Measurements from ENCODE around the gene MIB1.

The MIB1 gene

DNA sequence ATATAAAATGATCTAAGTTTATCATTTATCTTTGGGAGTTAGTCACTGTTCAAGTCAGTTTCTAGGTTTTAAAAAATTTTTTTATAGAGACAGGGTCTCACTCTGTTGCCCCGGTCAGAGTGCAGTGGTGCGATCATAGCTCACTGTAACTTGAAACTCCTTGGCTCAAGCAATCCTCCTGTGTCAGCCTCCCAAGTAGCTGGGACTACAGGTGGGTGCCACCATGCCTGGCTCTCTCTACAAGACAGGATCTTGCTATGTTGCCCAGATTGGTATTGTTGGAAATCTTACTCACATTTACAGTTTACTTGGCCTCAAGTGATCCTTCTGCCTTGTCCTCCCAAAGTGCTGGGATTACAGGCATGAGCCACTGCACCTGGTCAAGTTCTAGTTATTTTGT is 74.5 kb downstream of the MIB1 start:
- DNase-seq (ENCODE audit: low read depth in 2 of 2), result no peak

DNA sequence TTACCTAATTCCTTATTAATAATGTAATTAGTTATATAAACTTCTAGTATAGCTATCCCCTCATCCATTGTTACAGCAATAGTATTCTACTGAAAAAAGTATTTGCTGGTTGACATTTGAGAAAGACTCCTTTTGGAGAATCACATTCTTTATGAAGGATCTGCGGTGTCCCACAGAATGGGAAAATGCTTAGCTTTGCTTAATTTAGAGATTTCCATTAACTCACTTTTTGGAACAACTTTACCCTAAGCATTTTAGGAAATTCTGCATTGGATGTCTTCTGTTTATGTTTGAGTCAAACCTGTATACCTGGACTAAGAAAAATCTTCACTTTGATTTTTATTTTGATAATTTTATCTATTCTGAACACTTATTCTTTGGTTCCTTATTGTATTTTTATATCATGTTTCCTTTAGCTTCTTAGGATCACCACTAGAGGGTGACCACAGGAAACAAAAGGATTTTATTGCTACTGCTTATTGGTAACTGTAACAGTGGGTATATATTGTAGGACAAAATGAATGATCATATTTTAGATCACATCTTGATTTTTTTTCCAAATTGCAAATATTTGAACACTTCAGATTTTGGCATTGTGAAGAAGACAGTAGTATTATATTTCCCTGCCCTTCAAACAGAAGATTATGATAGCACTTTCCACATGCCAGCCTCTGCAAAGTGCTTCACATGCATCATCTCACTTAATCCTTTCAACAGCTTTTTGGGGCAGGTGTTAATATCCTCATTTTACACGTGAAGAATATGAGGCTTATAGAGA is 79.6 kb downstream of the MIB1 start:
- DNase-seq (ENCODE audit: low read depth in 2 of 2), result no peak

DNA sequence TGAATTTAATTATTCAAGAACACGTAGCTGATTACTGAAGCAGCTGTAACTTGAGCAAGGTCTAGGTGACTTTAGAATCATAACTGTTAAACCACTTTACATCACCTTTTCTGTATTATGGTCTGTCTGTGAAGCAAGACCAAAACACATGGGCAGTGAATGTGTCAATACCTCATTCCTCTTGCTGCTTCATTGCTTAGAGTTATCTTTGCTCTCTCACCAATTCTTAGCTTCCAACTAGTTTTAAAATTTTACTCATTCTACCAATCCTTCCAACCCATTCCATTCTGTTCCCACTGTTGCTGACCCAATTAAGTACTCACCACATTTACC is 80.2 kb downstream of the MIB1 start:
- no peak for DNase-seq (ENCODE audit: low read depth in 2 of 2)

DNA sequence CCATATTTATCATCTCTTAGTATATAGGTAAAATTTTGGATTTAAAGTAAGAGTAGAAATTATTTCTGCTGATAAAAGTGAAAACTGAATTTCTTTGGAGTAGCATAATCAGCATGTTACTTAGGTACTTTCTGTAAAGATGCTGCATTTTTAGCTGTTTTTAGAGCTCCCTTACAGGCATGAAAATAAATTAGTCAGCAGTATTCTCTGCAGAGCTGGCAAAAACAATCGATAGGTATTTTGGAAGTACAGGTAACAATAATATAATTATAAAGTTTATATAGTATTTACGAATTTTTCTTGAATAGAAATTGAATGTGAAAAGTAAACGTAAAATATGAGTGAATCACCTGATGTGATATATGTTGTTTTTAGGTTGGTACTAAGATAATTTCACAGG is 83.3 kb downstream of the MIB1 start:
- no peak for DNase-seq (ENCODE audit: low read depth in 2 of 2)

DNA sequence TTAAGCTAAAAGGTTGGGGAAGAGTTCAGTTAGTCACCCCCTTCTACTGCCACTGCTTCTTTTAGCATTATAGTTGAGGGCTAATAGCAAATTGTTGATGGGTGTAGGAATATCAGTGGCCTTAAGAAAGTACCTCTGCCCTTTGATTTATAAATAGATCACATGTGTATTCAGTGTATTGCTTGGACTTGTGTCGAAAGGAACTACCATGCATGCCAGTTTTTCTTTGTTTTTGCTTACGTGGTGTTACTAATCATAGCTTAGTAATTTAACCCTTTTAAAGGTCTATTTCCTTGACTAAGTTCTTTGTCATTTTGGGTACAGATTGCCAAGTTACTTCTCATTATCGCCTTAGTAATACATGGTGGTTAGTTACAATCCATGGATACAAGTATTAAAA is 85.6 kb downstream of the MIB1 start:
- no peak for DNase-seq (ENCODE audit: low read depth in 2 of 2)

DNA sequence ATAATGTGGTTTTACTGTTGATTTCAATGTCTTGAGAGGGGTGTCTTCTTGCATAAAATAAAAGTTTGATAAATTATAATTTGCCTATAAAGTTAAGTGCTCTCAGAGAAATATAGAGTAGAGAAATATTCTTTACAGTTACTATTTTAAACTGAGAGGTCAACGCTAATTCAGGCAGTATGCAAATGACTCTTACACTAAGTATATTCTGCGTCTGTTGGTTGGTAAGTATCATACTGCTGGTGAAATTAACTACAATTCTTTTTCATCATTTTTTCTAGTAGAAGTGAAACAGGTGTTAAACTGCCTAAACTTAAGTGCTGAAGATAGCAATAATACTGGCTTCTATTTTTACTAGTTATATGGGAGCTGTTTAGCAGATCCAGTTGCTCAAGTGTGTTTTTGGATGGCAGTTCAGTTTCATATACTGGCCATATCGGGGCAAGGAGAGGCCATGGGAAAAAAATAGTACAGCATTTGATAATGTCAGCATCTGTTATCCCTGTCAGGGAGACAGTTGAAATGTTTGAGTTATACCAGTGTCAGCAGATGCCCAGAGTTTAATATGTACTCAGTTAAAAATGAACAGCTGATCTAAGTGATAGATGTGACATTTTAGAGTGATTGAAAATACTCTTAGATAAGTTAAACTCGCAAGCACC is 86.2 kb downstream of the MIB1 start:
- DNase-seq (ENCODE audit: low read depth in 2 of 2), result no peak

DNA sequence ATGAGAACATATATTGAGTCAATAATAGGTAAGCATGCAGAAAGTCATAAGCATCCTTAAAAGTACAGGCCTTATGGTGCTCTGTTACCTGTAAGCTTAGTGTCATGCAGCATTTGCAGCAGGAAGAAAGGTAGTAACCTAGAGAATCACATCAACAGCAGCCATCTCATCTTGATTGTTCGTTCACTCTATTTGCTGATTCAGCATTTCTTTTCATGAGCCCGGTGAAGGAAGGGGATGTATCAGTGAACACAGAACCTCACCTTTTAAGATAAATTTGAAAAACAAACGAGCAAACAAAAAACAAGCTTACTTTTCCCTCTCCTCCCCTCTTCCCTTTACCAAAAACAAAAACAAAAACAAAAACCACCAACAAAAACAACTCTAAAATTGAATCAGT is 89.9 kb downstream of the MIB1 start:
- no peak for DNase-seq (ENCODE audit: low read depth in 2 of 2)

DNA sequence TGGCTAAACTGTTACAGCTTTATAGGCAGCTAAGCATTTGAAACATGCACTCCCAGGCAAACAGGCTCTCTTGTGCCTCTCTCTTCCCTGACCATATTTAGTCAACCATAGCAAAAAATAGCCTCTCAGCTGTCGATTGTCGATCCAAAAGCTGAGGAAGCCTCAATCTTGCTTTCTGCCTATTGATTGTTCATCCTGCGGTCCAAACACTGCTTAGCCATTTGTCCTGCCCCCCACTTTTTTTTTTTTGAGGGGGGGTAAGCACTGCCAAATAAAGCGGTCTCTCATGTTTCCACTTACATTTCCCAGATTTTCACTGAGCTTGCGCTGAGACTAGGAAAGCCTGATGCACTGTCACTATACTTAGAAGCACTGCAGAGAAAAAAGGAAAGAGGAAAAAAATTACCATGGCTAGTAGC is 90.8 kb downstream of the MIB1 start:
- no peak for DNase-seq (ENCODE audit: low read depth in 2 of 2)

DNA sequence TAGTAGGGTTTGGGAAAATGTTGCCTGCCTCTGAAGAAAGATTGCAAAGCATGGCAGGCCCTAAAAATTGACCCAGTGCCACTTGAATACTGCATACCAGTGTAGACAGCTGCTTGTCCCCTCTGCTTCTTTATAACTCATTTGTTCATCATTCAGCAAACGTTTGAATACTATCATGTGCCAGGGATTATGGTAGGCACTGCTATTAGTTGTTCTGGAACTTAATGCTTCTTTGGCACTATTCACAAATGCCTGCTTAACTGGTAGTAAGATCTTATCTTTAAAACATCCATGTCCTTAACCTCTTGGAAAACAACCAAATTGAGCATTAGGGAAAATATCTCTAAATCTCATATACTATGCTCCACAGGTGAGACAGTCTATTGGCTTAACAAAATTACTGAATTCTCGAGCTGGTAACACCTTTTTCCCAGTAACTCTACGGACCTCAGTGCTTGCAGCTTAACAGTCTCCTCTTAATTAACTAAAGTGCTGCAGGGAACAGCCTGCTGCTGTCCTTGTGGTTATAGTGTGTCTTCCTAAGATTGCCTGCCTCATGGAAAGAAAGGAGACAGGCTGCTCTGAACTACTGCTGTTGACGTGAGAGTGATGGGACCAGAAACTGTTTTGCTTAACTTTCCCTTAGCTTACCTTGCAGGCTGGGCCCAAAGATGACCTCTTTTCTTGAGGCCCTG is 93.2 kb downstream of the MIB1 start:
- no peak for DNase-seq (ENCODE audit: low read depth in 2 of 2)

DNA sequence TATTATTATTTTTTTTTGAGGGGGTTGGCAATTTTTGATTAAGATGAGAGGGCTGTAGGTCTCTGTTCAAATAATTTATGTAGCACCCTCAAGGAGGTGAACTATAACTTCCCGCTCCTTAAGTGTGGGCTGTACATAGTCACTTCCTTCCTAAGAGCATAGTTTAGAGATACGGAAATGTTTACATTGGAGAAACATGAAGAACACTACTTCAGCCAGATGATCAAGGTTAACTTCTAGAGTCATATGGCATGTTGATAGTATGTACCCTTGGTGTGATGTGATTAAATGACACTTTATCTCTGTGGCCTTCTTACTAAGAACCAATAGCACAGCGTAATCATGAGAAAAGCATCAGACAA is 93.7 kb downstream of the MIB1 start:
- DNase-seq (ENCODE audit: low read depth in 2 of 2), result no peak

DNA sequence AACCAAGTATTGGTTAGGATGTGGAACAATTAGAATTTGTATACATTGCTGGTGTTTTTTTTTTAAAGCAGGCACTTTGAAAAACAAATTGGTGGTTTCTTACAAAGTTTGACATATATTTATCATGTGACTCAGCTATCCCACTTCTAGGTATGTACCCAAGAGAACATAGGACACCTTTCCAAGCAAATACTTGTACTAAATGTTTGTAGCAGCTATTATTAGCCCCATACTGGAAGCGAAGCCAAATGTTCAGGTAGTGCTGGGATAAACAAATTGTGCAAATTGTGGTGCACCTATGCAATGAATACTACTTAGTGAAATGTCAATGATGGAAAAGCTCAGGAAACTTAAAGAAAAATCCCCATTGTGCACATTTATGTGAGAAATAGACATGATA is 101.0 kb downstream of the MIB1 start:
- no peak for DNase-seq (ENCODE audit: low read depth in 2 of 2)

DNA sequence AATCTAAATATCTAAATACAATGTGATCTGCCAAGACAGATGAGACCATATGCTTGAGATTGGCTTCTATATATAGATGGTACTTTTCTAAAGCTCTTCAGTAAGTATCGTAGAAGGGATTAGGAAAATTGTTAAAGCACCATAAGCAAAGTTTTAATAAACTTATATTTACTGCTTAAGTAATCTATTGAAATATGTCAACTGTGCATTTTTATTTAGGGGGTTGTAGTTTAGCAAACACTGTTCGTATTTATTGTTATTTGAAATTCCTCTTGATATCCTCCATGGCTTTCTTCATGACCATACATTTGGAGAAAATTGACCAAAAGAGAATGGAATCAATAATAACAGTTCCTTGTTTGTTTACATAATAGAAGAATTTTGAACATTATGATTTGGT is 102.7 kb downstream of the MIB1 start:
- no peak for DNase-seq (ENCODE audit: low read depth in 2 of 2)

DNA sequence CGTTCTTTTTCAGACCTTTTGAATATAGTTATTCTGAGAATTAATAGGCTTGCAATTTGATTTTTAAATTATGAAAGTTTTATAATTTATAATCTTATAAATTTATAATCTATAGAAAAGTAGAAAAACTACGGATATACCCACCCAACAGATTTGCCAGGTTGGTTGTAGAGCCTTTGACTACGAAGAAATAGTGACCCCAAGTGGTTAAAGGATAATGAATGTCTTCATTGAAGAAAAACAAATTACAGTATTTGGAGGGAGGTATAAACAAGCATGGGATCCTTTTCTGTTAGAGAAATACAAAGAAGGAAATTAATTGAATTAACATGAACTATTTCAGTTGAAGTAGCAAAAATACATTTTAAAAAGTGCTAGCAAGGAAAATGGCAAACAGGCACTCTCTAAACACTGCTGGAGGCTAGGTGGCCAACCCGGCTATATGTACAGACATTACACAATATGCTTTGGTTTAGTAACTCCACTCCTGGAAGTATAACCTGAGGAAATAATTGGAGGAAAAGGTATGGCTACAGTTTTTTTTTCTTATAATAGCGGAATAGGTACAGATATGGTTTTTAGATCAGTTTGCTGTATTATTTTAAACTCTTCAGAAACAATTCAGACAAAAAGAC is 110.9 kb downstream of the MIB1 start:
- DNase-seq (ENCODE audit: low read depth in 2 of 2), result no peak

DNA sequence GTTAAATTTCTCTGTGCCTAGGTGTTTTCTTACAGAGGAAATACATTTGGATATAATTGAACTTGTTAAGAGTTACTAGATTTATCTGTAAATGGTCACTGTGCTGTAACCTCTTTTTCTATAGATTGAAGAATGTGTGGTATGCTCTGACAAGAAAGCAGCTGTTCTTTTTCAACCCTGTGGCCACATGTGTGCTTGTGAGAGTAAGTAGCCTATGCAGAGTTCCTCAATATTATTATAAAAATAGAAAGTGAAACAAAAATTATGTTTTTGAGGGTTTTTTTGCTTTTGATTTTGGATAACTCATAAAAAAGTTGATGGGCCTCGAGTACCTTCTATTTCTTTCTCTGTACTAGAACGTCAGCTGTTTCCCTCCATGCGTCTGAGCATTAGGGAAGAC is 112.4 kb downstream of the MIB1 start:
- no peak for DNase-seq (ENCODE audit: low read depth in 2 of 2)

DNA sequence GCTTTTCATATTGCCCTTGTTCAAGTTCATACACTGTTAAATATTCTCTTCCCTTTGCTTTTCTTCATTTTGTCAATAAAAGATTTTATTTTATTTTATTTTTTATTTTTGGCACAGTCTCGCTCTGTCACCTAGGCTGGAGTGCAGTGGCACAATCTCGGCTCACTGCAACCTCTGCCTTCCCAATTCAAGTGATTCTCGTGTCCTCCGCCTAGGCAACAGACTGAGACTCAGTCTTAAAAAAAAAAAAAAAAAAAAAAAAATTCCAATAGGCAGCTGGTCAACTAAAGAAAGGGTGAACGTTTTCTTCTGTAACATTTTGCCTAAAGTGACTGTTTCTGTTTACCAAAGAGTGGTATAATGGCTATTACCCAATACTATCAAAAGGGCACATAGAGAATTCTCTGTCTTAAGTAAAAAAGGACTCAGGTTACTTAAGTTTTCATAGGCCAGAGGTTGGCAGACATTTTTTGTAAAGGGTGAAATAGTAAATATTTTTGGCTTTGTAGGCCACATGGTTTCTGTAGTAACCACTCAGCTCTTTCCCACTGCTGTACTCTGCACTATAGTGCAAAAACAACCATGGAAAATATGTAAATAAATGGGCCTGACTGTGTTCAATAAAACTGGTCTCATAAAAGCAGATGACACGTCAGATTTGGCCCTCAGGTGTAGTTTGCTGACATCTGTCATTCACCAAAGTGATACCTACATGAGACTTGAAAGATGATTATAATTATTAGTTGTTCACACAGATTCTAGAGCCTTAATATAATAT is 113.4 kb downstream of the MIB1 start:
- no peak for DNase-seq (ENCODE audit: low read depth in 2 of 2)

DNA sequence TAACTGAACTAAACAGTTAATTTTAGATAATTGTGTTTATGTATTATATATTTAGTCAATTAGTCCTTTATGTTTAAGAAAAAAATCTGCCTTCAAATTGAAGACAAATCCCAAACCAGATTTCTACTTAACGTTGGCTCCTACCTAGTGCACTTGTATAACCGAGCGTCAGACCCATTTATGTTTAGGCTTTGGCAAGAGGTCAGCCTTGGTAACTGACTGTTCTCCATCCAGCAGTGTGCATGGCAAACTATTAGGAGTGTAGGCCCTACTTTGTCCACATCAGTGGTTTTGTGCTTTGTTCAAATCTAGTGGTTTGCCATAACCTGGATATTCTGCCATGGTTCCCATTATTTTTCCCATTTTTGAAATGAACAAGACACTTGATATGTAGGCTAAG is 114.8 kb downstream of the MIB1 start:
- no peak for DNase-seq (ENCODE audit: low read depth in 2 of 2)

DNA sequence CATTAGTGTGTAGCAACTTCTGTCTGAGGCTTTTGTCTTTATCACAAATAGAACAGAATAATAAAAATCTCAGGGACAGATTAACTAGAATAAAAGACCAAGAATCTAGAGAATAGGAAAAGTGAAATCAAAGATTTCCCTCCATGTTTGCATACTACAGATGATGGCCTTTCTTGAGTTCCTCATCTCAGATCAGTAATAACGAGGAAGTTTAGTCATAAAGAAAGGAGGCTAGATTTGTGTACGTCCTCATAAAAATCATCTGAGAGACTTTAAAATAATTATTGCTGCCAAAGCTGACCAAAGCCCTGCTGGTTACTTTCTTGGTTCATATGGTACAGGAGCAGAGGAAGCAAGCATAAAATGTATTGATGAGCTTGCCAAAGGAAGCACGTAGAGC is 117.3 kb downstream of the MIB1 start:
- no peak for DNase-seq (ENCODE audit: low read depth in 2 of 2)

DNA sequence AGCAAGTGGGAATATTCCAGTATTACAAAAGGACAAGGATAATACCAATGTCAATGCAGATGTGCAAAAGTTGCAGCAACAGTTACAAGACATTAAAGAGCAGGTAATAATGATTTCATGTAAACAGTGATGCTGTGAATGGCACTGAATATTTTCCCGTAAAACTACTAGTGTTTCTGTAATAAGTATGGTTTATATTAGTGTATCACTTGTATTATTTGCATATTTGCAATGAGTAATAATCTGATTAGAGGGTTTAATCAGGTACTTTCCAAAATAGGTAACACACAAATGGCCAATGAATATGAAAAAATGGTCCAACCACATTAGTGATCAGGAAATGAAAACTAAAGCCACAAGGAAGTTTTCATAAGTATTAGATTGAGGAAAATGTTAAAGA is 118.0 kb downstream of the MIB1 start:
- DNase-seq (ENCODE audit: low read depth in 2 of 2), result no peak

DNA sequence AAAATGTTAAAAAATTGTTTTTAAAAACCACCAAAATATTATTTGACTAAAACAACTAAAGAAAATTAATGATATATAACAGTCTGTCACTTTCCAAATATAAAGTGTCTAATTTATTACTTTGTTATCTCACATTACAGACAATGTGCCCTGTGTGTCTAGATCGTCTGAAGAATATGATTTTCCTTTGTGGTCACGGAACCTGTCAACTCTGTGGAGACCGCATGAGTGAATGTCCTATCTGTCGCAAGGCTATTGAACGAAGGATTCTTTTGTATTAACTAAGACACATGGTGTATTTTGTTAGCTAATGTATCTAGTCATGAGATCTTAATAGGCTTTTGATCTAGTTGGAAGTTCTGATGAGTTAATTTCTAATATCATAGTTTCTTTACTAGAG is 123.8 kb downstream of the MIB1 start:
- DNase-seq (ENCODE audit: low read depth in 2 of 2), result no peak

DNA sequence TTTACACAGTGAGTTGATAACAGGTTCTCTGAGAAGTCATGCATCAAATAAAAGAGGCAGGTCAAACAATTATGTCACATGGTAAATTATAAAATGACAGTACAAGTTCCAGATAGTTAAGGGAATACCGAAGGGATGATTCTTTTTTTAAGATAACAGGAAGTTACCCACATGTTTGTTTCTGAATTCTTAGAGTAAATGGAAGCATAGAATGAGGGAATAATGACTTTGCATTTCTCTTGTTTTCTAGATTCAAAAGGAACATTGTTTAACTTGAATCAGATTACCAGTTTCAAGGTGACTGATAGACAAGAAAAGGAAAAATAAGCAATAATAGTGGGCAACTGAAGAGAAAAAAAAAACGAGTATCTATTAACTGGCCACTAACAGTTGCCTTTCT is 124.5 kb downstream of the MIB1 start:
- DNase-seq (ENCODE audit: low read depth in 2 of 2), result no peak

DNA sequence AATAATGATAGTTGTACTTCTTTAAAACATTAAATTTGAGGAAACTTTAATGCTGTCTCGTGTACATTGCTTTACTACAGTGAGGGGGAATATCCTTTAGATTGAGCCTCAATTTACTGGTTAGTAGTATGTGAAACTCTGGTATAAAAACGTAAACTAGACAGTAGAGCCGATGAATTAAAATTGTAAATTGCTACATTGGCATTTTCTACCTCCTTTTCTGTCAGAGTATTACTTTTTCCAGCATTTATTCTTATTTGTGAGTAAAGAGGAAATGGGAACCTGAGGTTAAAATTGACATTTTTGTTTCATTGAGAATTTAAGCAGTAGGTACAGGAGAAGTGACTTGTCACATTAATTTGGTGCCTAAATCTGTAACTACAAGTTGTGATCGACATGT is 128.2 kb downstream of the MIB1 start:
- DNase-seq (ENCODE audit: low read depth in 2 of 2), result no peak

DNA sequence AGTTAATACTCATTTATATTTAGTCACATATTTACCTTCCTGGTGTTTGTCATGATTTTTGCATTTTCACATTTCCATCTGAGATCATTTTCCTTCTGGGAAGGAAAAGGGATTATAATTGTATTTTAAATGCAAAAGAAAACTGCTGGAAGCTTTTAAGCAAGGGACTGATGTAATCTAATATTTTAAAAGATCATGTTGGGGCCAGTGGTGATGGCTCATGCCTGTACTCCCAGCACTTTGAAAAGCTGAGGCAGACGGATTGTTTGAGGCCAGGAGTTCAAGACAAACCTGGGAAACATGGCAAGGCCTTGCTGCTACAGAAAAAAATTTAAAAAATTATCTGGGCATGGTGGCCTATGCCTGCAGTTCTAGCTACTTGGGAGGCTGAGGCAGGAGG is 149.0 kb downstream of the MIB1 start:
- DNase-seq (ENCODE audit: low read depth in 2 of 2), result no peak

Measured in stimulated activated CD4-positive, alpha-beta T cell treated with anti-CD3 and anti-CD28 coated beads, Interleukin-4, amount 100 ng/mL, for 48 hours (primary cell).